Activated CD8-positive, alpha-beta T cell treated with anti-CD3 and anti-CD28 coated beads, Interleukin-2, amount 10 ng/mL, durations not matched to agents 7 days and 5 days (primary cell): ENCODE measurements around the gene KDM1A. TPM values are rescaled to one million over a fixed set of nuclear protein-coding genes. Genes with fewer than 3 reads are reported as not detected.
"Not testable (repeated sequence)": the region's sequence is repeated elsewhere in the genome, so short reads cannot be mapped to it uniquely, and the experiment has no call there.

Experiments
- ATAC-seq: fragments of 150-1000 bp; cut with Tn5 transposase; one replicate; pipeline ENCODE4 v1.10.0; 2021; ENCODE audit warnings: moderate library complexity
- CTCF ChIA-PET: fragments of 350-600 bp; sonication (Branson Sonifier 250); formaldehyde crosslinking; loops from one replicate; lab custom pipeline; 2021; ENCODE audit warnings: antibody characterized with exemption; lab: Charles Lee
- POLR2A ChIA-PET: fragments of 350-600 bp; sonication (Branson Sonifier 250); formaldehyde crosslinking; loops from one replicate; lab custom pipeline; 2021; ENCODE audit warnings: antibody characterized with exemption; lab: Charles Lee
- DNase-seq: peaks from one replicate; pipeline ENCODE4 v3.0.0-alpha.2; 2020
- H3K27ac Mint-ChIP-seq: one replicate; pipeline ENCODE4 v1.8.0; 2021; ENCODE audit warnings: mild to moderate bottlenecking, mixed read lengths
- H3K27me3 Mint-ChIP-seq: one replicate; pipeline ENCODE4 v1.8.0; 2021; ENCODE audit warnings: low read depth, mixed read lengths
- H3K36me3 Mint-ChIP-seq: one replicate; pipeline ENCODE4 v1.8.0; 2021; ENCODE audit warnings: low read depth, mixed read lengths
- H3K4me1 Mint-ChIP-seq: one replicate; pipeline ENCODE4 v1.8.0; 2021; ENCODE audit warnings: low read depth, mixed read lengths
- H3K4me3 Mint-ChIP-seq: one replicate; pipeline ENCODE4 v1.8.0; 2021; ENCODE audit warnings: mild to moderate bottlenecking, mixed read lengths
- H3K9me3 Mint-ChIP-seq: one replicate; pipeline ENCODE4 v1.8.0; 2022; ENCODE audit warnings: mixed read lengths; ENCODE audit not compliant: insufficient read depth
- total RNA-seq, 2 experiments: library from RNA; stranded (reverse); gene quantifications; one replicate each; pipeline ENCODE4 v1.2.3, GENCODE V29; 2021

KDM1A gene
- total RNA-seq, 2 experiments from 2014 or later, result 53.4 to 54.7 TPM

- H3K4me3 Mint-ChIP-seq, H3K27ac Mint-ChIP-seq, ATAC-seq, POLR2A ChIA-PET, DNase-seq, H3K36me3 Mint-ChIP-seq, CTCF ChIA-PET, H3K4me1 Mint-ChIP-seq: not testable (repeated sequence)
- H3K27me3 Mint-ChIP-seq, result peaks cover 10% of the 10 kb centered on the region
- H3K9me3 Mint-ChIP-seq, result peaks cover 15% of the 10 kb centered on the region
Measured at GRCh38 chr1:22992384-22992783, 26.9 kb upstream of the KDM1A start.

- ATAC-seq, H3K36me3 Mint-ChIP-seq, H3K4me1 Mint-ChIP-seq, DNase-seq, CTCF ChIA-PET, H3K27me3 Mint-ChIP-seq, POLR2A ChIA-PET, H3K27ac Mint-ChIP-seq, H3K4me3 Mint-ChIP-seq: not testable (repeated sequence)
- H3K9me3 Mint-ChIP-seq, result peaks cover 15% of the 10 kb centered on the region
Measured at GRCh38 chr1:22993220-22993795, 26.0 kb upstream of the KDM1A start.

- no peak overlapping the region for H3K4me3 Mint-ChIP-seq
- H3K9me3 Mint-ChIP-seq, result peaks cover 15% of the 10 kb centered on the region
- no peaks in the 10 kb centered on the region for H3K27me3 Mint-ChIP-seq
- ChIA-PET CTCF (no interaction called here), POLR2A (no interaction called here)
- DNase-seq (no peak), ATAC-seq (no peak)
- H3K4me1 Mint-ChIP-seq, result no peaks in the 10 kb centered on the region
- peaks cover 2% of the 10 kb centered on the region for H3K36me3 Mint-ChIP-seq
- H3K27ac Mint-ChIP-seq, result no peak overlapping the region
Measured at GRCh38 chr1:22995774-22996173, 23.5 kb upstream of the KDM1A start.

- CTCF ChIA-PET, H3K27me3 Mint-ChIP-seq, H3K27ac Mint-ChIP-seq, H3K36me3 Mint-ChIP-seq, H3K4me1 Mint-ChIP-seq, DNase-seq, ATAC-seq, POLR2A ChIA-PET, H3K4me3 Mint-ChIP-seq: not testable (repeated sequence)
- peaks cover 15% of the 10 kb centered on the region for H3K9me3 Mint-ChIP-seq
Measured at GRCh38 chr1:22997528-22997927, 21.7 kb upstream of the KDM1A start.

GRCh38 chr1:23000133-23000532, 19.1 kb upstream of the KDM1A start:
- ATAC-seq, H3K27ac Mint-ChIP-seq, H3K4me1 Mint-ChIP-seq, CTCF ChIA-PET, H3K4me3 Mint-ChIP-seq, POLR2A ChIA-PET, DNase-seq, H3K9me3 Mint-ChIP-seq, H3K36me3 Mint-ChIP-seq: not testable (repeated sequence)
- peaks cover 11% of the 10 kb centered on the region for H3K27me3 Mint-ChIP-seq

GRCh38 chr1:23002218-23002617, 17.1 kb upstream of the KDM1A start:
- H3K27me3 Mint-ChIP-seq, result peaks cover 11% of the 10 kb centered on the region
- H3K4me3 Mint-ChIP-seq, CTCF ChIA-PET, H3K4me1 Mint-ChIP-seq, H3K9me3 Mint-ChIP-seq, DNase-seq, POLR2A ChIA-PET, ATAC-seq, H3K36me3 Mint-ChIP-seq, H3K27ac Mint-ChIP-seq: not testable (repeated sequence)

GRCh38 chr1:23004112-23004511, 15.2 kb upstream of the KDM1A start:
- Mint-ChIP-seq H3K36me3 (no peaks in the 10 kb centered on the region), H3K4me1 (no peaks in the 10 kb centered on the region), H3K9me3 (no peaks in the 10 kb centered on the region), H3K4me3 (no peak overlapping the region), H3K27me3 (peaks cover 11% of the 10 kb centered on the region), H3K27ac (no peak overlapping the region)
- DNase-seq (no peak), ATAC-seq (no peak)
- CTCF ChIA-PET, result no interaction called here
- POLR2A ChIA-PET, result no interaction called here

GRCh38 chr1:23004769-23005168, 14.5 kb upstream of the KDM1A start:
- H3K4me1 Mint-ChIP-seq, ATAC-seq, DNase-seq, H3K27ac Mint-ChIP-seq, H3K9me3 Mint-ChIP-seq, CTCF ChIA-PET, POLR2A ChIA-PET, H3K4me3 Mint-ChIP-seq, H3K36me3 Mint-ChIP-seq: not testable (repeated sequence)
- peaks cover 13% of the 10 kb centered on the region for H3K27me3 Mint-ChIP-seq

- DNase-seq, result no peak
- CTCF ChIA-PET, result no interaction called here
- ATAC-seq, result no peak
- no peak overlapping the region for H3K27ac Mint-ChIP-seq
- H3K36me3 Mint-ChIP-seq, result no peaks in the 10 kb centered on the region
- no peaks in the 10 kb centered on the region for H3K4me1 Mint-ChIP-seq
- H3K4me3 Mint-ChIP-seq, result no peak overlapping the region
- no peaks in the 10 kb centered on the region for H3K9me3 Mint-ChIP-seq
- H3K27me3 Mint-ChIP-seq, result peaks cover 13% of the 10 kb centered on the region
- POLR2A ChIA-PET, result no interaction called here
Measured at GRCh38 chr1:23007106-23007505, 12.2 kb upstream of the KDM1A start.

GRCh38 chr1:23008901-23009300, 10.4 kb upstream of the KDM1A start:
- H3K36me3 Mint-ChIP-seq, result no peaks in the 10 kb centered on the region
- H3K4me3 Mint-ChIP-seq, result no peak overlapping the region
- ChIA-PET POLR2A (no interaction called here), CTCF (no interaction called here)
- no peak for DNase-seq
- peaks cover 5% of the 10 kb centered on the region for H3K27me3 Mint-ChIP-seq
- no peaks in the 10 kb centered on the region for H3K4me1 Mint-ChIP-seq
- ATAC-seq, result no peak
- no peak overlapping the region for H3K27ac Mint-ChIP-seq
- no peaks in the 10 kb centered on the region for H3K9me3 Mint-ChIP-seq

GRCh38 chr1:23010025-23010424, 9.2 kb upstream of the KDM1A start:
- ATAC-seq, H3K4me1 Mint-ChIP-seq, POLR2A ChIA-PET, DNase-seq, H3K27me3 Mint-ChIP-seq, H3K36me3 Mint-ChIP-seq, H3K27ac Mint-ChIP-seq, H3K9me3 Mint-ChIP-seq, H3K4me3 Mint-ChIP-seq, CTCF ChIA-PET: not testable (repeated sequence)

GRCh38 chr1:23013657-23014056, 5.6 kb upstream of the KDM1A start:
- CTCF ChIA-PET, result no interaction called here
- no peaks in the 10 kb centered on the region for H3K9me3 Mint-ChIP-seq

GRCh38 chr1:23018661-23019093, 591 bp upstream of the KDM1A start:
- CTCF ChIA-PET, result interaction anchor here (1.1 to 1.2 kb wide), 2 partner anchors 48 to 619 kb away, joined by 3 read pairs; no protein-coding TSS in a partner anchor
- peaks cover 37% of the 10 kb centered on the region for H3K4me1 Mint-ChIP-seq
- ATAC-seq (no peak), DNase-seq (no peak)
- H3K27me3 Mint-ChIP-seq, result no peaks in the 10 kb centered on the region
- peaks cover 26% of the 10 kb centered on the region for H3K36me3 Mint-ChIP-seq
- peaks cover 13% of the 10 kb centered on the region for H3K9me3 Mint-ChIP-seq
- H3K4me3 Mint-ChIP-seq, result peak overlapping the region; percentile 93
- POLR2A ChIA-PET, result interaction anchor here (0.5 to 1.0 kb wide), 2 partner anchors 12 to 17 kb away, joined by 3 read pairs; no protein-coding TSS in a partner anchor
- H3K27ac Mint-ChIP-seq, result peak overlapping the region; percentile 89

More at GRCh38 chr1:23013657-23014056, 5.6 kb upstream of the KDM1A start:
- H3K4me3 Mint-ChIP-seq, result no peak overlapping the region
- H3K27ac Mint-ChIP-seq, result no peak overlapping the region
- ATAC-seq (no peak), DNase-seq (no peak)
- peaks cover 2% of the 10 kb centered on the region for H3K27me3 Mint-ChIP-seq
- peaks cover 5% of the 10 kb centered on the region for H3K4me1 Mint-ChIP-seq
- POLR2A ChIA-PET, result no interaction called here
- H3K36me3 Mint-ChIP-seq, result no peaks in the 10 kb centered on the region
